Neural cell (in vitro differentiated cells): ENCODE data around the gene TMEM121B. TPM values are rescaled to one million over a fixed set of nuclear protein-coding genes. Genes with fewer than 3 reads are reported as not detected.

Experiments
- H2AFZ ChIP-seq: fragments of 200-600, 300-800 bp; sonication (generic), shearing (Covaris generic); 2 replicates; pipeline ENCODE4 v1.6.0; 2014; ENCODE audit warnings: low read depth, mild to moderate bottlenecking, antibody characterized with exemption, low read length, moderate library complexity
- H3F3A ChIP-seq: fragments of 200-600 bp; shearing (Covaris generic); 2 replicates; pipeline ENCODE4 v1.6.1; 2016; ENCODE audit warnings: mild to moderate bottlenecking, moderate library complexity, mixed read lengths, antibody characterized with exemption, low read length; ENCODE audit not compliant: insufficient read depth, poor library complexity, severe bottlenecking
- H3K27ac ChIP-seq: fragments of 200-600, 300-800 bp; sonication (generic), shearing (Covaris generic); 2 replicates; pipeline ENCODE4 v1.5.1; 2014; ENCODE audit warnings: mild to moderate bottlenecking, low read length, moderate library complexity
- H3K27me3 ChIP-seq: fragments of 300-800, 200-600 bp; sonication (generic), shearing (Covaris generic); 2 replicates; pipeline ENCODE4 v1.6.0; 2014; ENCODE audit warnings: mild to moderate bottlenecking, low read depth, low read length, moderate library complexity; ENCODE audit not compliant: insufficient read depth
- H3K36me3 ChIP-seq: fragments of 300-800, 200-600 bp; sonication (generic), shearing (Covaris generic); 2 replicates; pipeline ENCODE4 v1.5.1; 2014; ENCODE audit warnings: mild to moderate bottlenecking, antibody characterized with exemption, low read length, moderate library complexity; ENCODE audit not compliant: insufficient read depth
- H3K4me2 ChIP-seq: fragments of 300-800, 200-600 bp; sonication (generic), shearing (Covaris generic); 2 replicates; pipeline ENCODE4 v1.6.0; 2014; ENCODE audit warnings: mild to moderate bottlenecking, low read length
- H3K4me3 ChIP-seq: fragments of 300-800, 200-600 bp; sonication (generic), shearing (Covaris generic); 2 replicates; pipeline ENCODE4 v1.5.1; 2014; ENCODE audit warnings: mild to moderate bottlenecking, low read length, moderate library complexity
- H3K79me2 ChIP-seq: fragments of 200-600 bp; shearing (Covaris generic); replicated peaks from 2 replicates; pipeline ENCODE4 v1.6.0; 2014; ENCODE audit warnings: mild to moderate bottlenecking, low read length, moderate library complexity; ENCODE audit not compliant: insufficient read depth
- H3K9ac ChIP-seq: fragments of 300-800, 200-600 bp; sonication (generic), shearing (Covaris generic); 2 replicates; pipeline ENCODE4 v1.6.1; 2016; ENCODE audit warnings: mild to moderate bottlenecking, low read length, mixed read lengths
- H3K9me2 ChIP-seq: fragments of 200-600 bp; shearing (Covaris generic); 2 replicates; pipeline ENCODE4 v1.6.1; 2016; ENCODE audit warnings: mild to moderate bottlenecking, low read length, mixed read lengths; ENCODE audit not compliant: insufficient read depth
- H3K9me3 ChIP-seq: fragments of 200-600, 300-800 bp; sonication (generic), shearing (Covaris generic); 2 replicates; pipeline ENCODE4 v1.6.1; 2016; ENCODE audit warnings: mild to moderate bottlenecking, mixed run types, low read length, moderate library complexity, mixed read lengths
- H4K20me1 ChIP-seq: fragments of 200-600 bp; shearing (Covaris generic); 2 replicates; pipeline ENCODE4 v1.6.1; 2016; ENCODE audit warnings: mild to moderate bottlenecking, mixed run types; ENCODE audit not compliant: insufficient read depth
- CTCF ChIP-seq: fragments of 450-650 bp; IDR thresholded peaks from 2 replicates; pipeline ENCODE4 v1.5.1; 2014; ENCODE audit warnings: antibody characterized with exemption, mild to moderate bottlenecking, moderate library complexity; ENCODE audit not compliant: poor library complexity, severe bottlenecking
- EP300 ChIP-seq: fragments of 450-650 bp; conservative IDR thresholded peaks from 2 replicates; pipeline ENCODE4 v1.6.1; 2014; ENCODE audit warnings: antibody characterized with exemption, mild to moderate bottlenecking, moderate library complexity; ENCODE audit not compliant: poor library complexity, severe bottlenecking
- EZH2 ChIP-seq: fragments of 200-600, 300-800 bp; shearing (Covaris generic), sonication (generic); IDR thresholded peaks from 2 replicates; pipeline ENCODE4 v1.6.1; 2014; ENCODE audit warnings: antibody characterized with exemption, low read length, borderline replicate concordance, mild to moderate bottlenecking; ENCODE audit not compliant: insufficient read depth, poor library complexity, severe bottlenecking
- MXI1 ChIP-seq: fragments of 450-650 bp; conservative IDR thresholded peaks from 2 replicates; pipeline ENCODE4 v1.6.1; 2014; ENCODE audit warnings: antibody characterized with exemption, mild to moderate bottlenecking; ENCODE audit not compliant: poor library complexity, severe bottlenecking
- RAD21 ChIP-seq: fragments of 450-650 bp; conservative IDR thresholded peaks from 2 replicates; pipeline ENCODE4 v1.6.1; 2014; ENCODE audit warnings: antibody characterized with exemption, mild to moderate bottlenecking, moderate library complexity
- REST ChIP-seq: IDR thresholded peaks from 2 replicates; pipeline ENCODE4 v1.6.1; 2012; ENCODE audit warnings: borderline replicate concordance
- TAF1 ChIP-seq: IDR thresholded peaks from 2 replicates; pipeline ENCODE4 v1.6.1; 2012; ENCODE audit warnings: low read depth
- polyA plus RNA-seq: library from polyadenylated mRNA; depleted of rRNA; stranded (reverse); fragments of >200 nt; gene quantifications from 2 replicates; pipeline ENCODE4 v1.2.3, GENCODE V29; 2014

The TMEM121B gene
- polyA plus RNA-seq, 1 donor from 2014 or later, result 15.8 TPM

GRCh38 chr22:17120281-17120680, 879 bp downstream of the TMEM121B start:
- Histone ChIP-seq H3K4me2 (no peak overlapping the region), H4K20me1 (no peaks in the 10 kb centered on the region), H3K9ac (peak overlapping the region; percentile 85), H3K9me2 (no peaks in the 10 kb centered on the region), H3K9me3 (no peaks in the 10 kb centered on the region), H3K27me3 (no peaks in the 10 kb centered on the region), H3K27ac (no peak overlapping the region), H2AFZ (no peak overlapping the region), H3K79me2 (peaks cover 7% of the 10 kb centered on the region), H3K4me3 (peak overlapping the region; percentile 76), H3K36me3 (no peaks in the 10 kb centered on the region), H3F3A (no peaks in the 10 kb centered on the region)
- peak; percentile 25 for TF ChIP-seq CTCF
- TF ChIP-seq TAF1, result no peak

- no peaks in the 10 kb centered on the region for H3K9me3 ChIP-seq
- no peak overlapping the region for H2AFZ ChIP-seq
- H3K79me2 ChIP-seq, result peaks cover 7% of the 10 kb centered on the region
- H4K20me1 ChIP-seq, result no peaks in the 10 kb centered on the region
- H3K36me3 ChIP-seq, result no peaks in the 10 kb centered on the region
- H3K27ac ChIP-seq, result no peak overlapping the region
- H3K4me3 ChIP-seq, result peak overlapping the region; percentile 76
- no peak for TF ChIP-seq EZH2
- no peak for TF ChIP-seq REST
- no peak for TF ChIP-seq EP300
- no peak for TF ChIP-seq MXI1
- no peak for TF ChIP-seq TAF1
- no peak for TF ChIP-seq RAD21
- H3K27me3 ChIP-seq, result no peaks in the 10 kb centered on the region
- H3K4me2 ChIP-seq, result no peak overlapping the region
- H3F3A ChIP-seq, result no peaks in the 10 kb centered on the region
- no peak overlapping the region for H3K9ac ChIP-seq
- no peaks in the 10 kb centered on the region for H3K9me2 ChIP-seq
Measured at GRCh38 chr22:17119481-17120202, 1.5 kb downstream of the TMEM121B start.

- peak overlapping the region; percentile 76 for H3K4me3 ChIP-seq
- H4K20me1 ChIP-seq, result no peaks in the 10 kb centered on the region
- peak overlapping the region; percentile 52 for H3K4me2 ChIP-seq
Measured at GRCh38 chr22:17118342-17118741, 2.8 kb downstream of the TMEM121B start.

More at GRCh38 chr22:17118342-17118741, 2.8 kb downstream of the TMEM121B start:
- H2AFZ ChIP-seq, result no peak overlapping the region
- H3K79me2 ChIP-seq, result peaks cover 7% of the 10 kb centered on the region
- no peaks in the 10 kb centered on the region for H3K9me3 ChIP-seq
- no peaks in the 10 kb centered on the region for H3K9me2 ChIP-seq
- no peak overlapping the region for H3K27ac ChIP-seq
- H3K9ac ChIP-seq, result no peak overlapping the region
- TF ChIP-seq REST (no peak), MXI1 (no peak)
- no peaks in the 10 kb centered on the region for H3K36me3 ChIP-seq
- H3K27me3 ChIP-seq, result no peaks in the 10 kb centered on the region
- H3F3A ChIP-seq, result no peaks in the 10 kb centered on the region
